Measurements from ENCODE around the gene MUC20.

GRCh38 chr3:195767792-195768191, 47.0 kb downstream of the MUC20 start:
- TF ChIP-seq CTCF (IDR thresholded peaks at IDR 0.05) = no peak
- no peak for TF ChIP-seq POLR2A (IDR thresholded peaks at IDR 0.05)
